CD4-positive, alpha-beta T cell treated with Interleukin-17A for 4 hours (primary cell): Measurements from ENCODE around the gene OPTC.
"Not testable (repeated sequence)": the region's sequence is repeated elsewhere in the genome, so short reads cannot be mapped to it uniquely, and the experiment has no call there.

Experiments
- DNase-seq: peaks from one replicate; pipeline ENCODE4 v3.0.0-alpha.2; 2020; ENCODE audit warnings: mixed read lengths

OPTC gene, protein sequence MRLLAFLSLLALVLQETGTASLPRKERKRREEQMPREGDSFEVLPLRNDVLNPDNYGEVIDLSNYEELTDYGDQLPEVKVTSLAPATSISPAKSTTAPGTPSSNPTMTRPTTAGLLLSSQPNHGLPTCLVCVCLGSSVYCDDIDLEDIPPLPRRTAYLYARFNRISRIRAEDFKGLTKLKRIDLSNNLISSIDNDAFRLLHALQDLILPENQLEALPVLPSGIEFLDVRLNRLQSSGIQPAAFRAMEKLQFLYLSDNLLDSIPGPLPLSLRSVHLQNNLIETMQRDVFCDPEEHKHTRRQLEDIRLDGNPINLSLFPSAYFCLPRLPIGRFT

DNA sequence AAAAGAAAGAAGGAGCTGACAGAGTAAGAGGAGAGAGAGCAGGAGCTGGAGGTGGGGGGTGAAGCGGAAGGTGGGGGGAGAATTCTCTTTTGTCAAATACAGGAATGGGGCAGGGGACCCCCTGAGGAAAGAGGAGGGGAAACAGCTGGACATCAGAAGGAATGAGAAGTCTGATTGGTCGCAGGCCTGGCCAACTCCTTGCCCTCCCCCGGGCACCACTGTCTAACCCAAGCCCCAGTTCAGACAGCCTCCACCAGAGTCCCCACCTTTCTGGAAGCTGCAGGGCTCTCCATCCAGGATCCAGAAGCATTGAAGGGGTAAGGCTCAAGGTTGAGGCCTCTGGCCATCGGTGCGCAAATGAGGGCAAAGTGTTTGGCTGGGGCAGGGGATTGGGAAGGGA is at the start of gene OPTC:
OPTC (plus strand) TSS at position 253 of the 400 bp plus-strand sequence. CDS start 1,853 bp downstream, outside the sequence.
- no peak for DNase-seq

DNA sequence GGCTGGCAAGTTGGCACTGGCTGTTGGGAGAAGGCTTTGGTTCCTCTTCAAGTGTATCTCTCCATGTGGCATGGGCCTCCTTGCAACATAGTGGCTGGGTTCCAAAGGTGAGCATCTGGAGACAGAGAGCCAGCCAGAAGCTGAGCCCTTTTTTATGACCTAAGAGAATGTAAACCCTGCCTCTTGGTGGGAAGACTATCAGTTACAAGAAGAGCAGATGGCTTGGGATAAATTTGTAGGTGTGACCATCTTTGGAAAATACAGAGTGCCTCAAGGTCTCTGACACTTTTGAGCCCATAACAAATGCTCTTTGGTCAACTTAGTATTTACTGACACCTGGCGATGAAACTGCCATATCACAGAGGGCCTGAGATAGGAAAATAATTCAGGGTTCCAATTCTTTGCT is 49.8 kb upstream of the OPTC start:
- DNase-seq, result no peak

- DNase-seq, result no peak
Measured at GRCh38 chr1:203447151-203447550, 46.8 kb upstream of the OPTC start.

- not testable (repeated sequence) for DNase-seq
Measured at GRCh38 chr1:203447598-203447997, 46.4 kb upstream of the OPTC start.

GRCh38 chr1:203448521-203449061 is 45.4 kb upstream of the OPTC start:
- no peak for DNase-seq

- no peak for DNase-seq
Measured at GRCh38 chr1:203450001-203450400, 44.0 kb upstream of the OPTC start.

DNA sequence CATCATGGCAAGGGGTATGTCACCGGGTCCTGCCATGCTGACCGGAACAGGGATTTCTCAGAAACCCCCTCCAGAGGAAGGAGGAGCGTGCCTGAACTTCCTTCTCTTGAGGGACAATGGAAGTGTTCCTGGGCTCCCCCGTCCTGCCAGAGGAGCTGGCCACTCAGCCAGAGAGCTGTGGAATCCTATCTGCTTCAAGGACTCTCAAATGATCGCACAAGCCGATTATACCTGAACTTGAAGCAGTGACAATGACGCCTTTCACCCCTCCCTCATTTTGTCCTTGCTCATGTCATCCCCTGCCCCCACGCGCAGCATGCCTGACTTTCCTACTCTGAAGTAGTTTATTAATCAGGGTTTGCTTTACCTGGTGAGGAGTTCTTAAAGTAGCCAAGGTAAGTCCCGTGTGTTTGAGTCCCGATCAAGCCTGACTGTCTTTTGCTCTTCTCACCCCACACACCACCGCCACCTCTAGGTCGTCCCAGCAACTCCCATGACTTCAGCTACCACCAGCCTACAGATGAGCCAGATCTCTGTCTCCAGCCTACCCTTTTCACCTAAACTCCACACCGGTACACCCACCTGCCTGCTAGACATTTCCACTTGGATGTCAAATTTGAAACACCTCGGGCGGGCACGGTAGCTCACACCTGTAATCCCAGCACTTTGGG is 43.3 kb upstream of the OPTC start:
- no peak for DNase-seq

DNA sequence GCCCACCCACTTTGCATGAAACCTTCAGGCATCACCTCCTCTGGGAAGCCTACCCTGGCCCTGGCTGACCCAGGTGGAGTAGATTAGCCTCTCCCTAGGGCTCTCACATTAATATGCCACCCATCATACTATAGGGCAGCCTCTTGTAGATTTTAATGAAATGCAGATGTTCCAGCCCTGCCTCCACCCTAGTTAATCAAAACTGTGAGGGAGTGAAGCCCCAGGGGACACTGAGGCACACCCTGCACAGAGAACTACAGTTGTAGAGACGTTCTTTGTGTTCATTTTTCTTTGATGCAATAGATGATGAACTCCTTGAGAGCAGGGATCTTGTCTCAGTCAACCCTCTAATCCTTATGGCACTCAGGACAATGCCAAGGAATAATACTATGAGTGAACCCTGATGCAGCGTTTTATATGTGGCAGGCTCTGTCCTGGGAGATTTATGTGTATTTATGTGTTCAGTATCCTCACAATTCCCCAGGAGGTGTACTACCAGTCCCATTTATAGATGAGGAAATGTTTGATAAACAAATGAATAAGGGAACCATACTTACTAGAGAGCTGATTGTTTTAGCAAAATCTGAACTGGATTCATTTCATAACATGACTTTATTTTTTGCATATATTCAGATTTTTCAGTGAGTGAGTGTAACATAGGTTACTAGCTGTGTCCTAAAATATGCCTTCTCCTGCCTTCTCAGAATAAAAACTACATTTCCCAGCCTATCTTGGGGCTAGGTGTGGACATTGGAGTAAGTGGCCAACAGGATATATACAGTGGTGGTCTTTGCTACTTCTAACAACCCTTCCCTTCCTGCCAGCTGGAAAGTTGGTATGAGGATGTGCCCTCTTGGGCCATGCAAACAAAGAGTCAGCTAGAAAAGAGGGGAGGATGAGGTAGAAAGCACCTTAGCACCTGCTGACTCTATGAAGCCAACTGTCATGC is 41.8 kb upstream of the OPTC start:
- DNase-seq, result no peak

DNA sequence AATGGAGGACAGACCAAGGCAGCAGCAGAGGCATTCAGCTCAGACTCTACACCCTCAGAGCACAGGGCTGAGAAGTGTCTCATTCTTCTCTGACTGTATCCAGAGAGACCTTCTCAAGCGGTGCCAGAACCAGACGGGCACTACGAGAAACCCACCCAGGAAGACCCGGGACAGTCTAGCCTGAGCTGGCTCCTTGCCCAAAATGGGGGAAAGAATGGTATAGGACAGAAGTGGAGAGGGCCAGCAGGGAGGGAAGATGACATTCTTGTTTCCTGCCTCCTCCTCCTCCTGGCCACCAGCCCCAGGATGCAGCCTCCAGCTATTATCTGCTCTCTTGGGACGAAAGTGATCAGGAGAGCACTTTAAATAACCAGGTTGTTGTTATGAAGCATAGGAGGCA is 40.9 kb upstream of the OPTC start:
- DNase-seq, result no peak

GRCh38 chr1:203453616-203454015 is 40.3 kb upstream of the OPTC start:
- DNase-seq, result no peak

GRCh38 chr1:203454986-203455471 is 38.9 kb upstream of the OPTC start:
- no peak for DNase-seq

DNA sequence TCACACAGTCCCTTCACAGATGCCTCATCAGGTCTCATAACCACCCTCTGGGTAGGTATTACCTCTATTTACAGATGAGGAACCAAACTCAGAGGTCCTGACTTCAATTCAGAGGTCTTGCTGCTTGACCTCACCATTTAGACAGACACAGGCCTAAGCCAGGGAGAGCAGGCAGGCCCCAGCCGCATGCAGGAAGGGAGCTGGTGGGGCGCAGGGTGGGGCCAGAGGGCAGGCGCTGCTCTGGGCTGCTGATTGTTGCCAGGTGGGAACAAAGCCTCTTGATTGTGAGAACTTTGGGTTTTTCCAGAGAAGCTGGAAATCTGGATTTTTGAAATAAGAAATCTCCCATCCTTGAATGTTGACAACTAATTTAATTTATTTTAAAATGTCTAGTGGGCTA is 38.2 kb upstream of the OPTC start:
- DNase-seq, result no peak

GRCh38 chr1:203456577-203456976 is 37.4 kb upstream of the OPTC start:
- no peak for DNase-seq

GRCh38 chr1:203458078-203458477 is 35.9 kb upstream of the OPTC start:
- no peak for DNase-seq

DNA sequence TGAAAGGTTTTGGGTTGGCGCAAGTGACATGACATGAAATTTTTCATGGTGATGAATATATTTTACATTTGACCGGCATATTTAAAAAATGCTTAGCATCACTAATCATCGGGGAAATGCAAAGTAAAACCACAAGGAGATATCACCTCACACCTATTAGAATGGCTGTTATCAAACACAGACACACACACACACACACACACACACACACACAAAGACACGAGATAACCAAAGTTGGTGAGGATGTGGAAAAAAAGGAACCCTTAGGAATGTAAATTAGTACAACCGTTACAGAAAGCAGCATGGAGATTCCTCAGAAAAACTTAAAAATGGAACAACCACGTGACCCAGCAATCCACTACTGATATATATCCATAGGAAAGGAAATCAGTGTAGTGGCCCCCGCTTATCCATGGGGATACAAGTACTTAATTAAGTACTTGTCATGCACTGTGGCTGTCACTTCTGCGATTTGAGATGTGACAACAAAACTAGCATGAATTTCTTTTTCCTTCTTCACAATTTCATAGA is 34.2 kb upstream of the OPTC start:
- DNase-seq, result no peak

DNA sequence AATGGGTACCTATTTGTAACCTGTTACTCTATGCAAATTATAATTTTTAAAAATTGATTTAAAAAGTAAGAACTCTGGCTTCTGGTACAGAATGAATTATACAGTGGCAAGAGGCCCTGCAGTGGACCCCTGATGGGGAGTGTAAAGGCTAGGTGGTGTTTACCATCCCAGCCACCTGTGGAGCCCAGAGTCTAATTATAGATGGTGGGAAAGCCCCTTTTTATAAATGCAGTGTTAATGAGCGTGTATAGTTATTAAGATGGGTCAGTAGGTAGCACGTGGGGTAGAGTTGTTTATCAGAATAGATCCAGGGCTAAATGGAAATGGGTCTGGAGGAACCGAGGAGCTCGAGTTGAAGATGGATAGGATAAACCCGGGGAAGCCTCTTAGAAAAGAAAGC is 32.2 kb upstream of the OPTC start:
- DNase-seq, result no peak

DNA sequence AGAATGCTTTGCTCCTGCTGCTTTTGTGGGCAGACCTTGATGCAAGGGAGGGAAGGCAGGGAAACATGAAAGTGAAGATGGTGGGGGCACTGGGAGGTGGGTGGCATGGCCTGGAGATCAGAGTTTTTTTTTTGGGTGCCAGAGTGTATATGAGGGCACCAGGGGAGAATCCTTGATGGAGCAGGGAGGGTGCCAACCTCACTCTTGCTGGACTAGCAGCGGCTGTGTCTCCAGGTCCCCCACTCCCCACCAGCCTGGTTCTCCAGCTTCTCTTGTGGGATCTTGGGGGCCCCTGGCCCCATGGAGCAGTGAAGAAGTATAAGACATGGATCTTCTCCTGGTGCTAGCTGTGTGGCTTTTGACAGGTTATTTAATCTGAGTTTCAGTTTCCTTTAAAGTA is 31.8 kb upstream of the OPTC start:
- DNase-seq, result no peak

GRCh38 chr1:203462878-203463277 is 31.1 kb upstream of the OPTC start:
- no peak for DNase-seq

GRCh38 chr1:203463469-203464062 is 30.4 kb upstream of the OPTC start:
- DNase-seq, result no peak

DNA sequence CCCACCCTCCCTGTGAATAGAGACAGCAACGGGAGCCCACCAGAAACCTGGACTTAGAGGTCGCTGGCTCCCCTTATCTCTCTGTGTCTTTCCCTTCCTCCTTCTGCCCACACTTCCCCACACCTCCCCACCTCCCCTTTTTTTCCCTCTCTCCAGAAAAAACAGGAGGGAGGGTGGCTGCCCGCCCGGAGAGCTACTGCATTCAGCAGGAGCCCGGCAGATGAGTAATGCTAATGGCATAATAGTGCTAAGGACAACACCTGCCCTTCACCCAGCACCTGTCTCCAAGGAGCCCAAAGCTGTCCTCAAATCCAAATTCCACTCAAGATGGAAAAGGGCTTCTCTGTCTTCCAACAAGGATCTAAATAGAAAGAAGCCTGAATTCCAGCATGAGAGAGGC is 29.7 kb upstream of the OPTC start:
- DNase-seq, result no peak

GRCh38 chr1:203464743-203465142 is 29.2 kb upstream of the OPTC start:
- no peak for DNase-seq

DNA sequence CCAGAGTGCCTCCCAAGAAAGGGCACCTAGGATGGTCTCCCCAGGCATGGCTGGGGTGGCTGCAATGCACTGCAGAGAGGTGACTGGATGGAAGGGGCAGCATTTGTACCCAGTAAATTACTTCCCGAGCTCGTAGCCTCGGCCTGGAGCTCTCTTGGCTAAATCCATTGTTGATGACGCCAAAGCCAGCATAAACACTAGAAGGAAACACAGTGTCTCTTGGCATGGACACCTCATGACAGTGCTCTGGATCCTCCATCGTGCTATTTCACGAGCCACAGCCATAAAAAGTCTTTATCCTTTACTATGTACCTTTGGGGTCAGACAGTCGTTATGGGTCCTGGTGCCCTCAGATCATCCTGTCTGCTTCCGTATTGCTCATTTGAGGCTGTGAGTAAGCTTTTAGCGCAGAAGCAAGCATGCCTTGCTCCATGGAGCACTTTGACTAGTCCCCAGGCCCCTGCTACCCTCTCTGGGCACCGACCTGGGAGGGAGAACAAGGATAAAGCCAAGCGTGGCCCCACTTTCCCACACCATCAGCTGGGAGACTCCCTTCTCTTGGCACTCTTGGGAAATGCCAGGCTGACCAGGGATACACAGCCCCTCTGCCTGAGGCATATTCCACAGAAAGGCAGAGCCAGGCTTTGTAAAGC is 28.7 kb upstream of the OPTC start:
- DNase-seq, result no peak
